Anterior cingulate cortex (tissue), 58 donors: ENCODE data around the gene C15orf39.
A peak's percentile ranks its signal among the peaks of the same experiment; 100 is the strongest.

Experiments
- DNase-seq, 58 donors: peaks; one replicate each; lab custom pipeline; 2025; lab: John Stamatoyannopoulos, UW

C15orf39 gene

GRCh38 chr15:75171408-75171807 lies 30.3 kb upstream of the C15orf39 start:
- no peak for DNase-seq

- no peak for DNase-seq
Measured at GRCh38 chr15:75172284-75172820, 29.3 kb upstream of the C15orf39 start.

- no peak for DNase-seq
Measured at GRCh38 chr15:75174102-75174501, 27.6 kb upstream of the C15orf39 start.

DNA sequence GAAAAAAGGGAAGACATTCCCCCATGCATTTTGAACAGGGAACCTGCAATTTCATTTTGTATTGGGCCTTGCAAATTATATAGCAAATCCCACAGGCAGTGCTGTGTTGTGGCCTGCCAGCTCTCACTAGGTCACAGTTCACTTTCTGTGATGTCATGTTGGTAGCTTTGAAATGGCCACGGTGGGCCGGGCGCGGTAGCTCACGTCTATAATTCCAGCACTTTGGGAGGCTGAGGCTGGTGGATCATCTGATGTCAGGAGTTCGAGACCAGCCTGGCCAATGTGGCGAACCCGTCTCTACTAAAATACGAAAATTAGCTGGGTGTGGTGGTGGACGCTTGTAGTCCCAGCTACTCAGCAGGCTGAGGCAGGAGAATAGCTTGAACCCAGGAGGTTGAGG lies 27.0 kb upstream of the C15orf39 start:
- no peak for DNase-seq

DNA sequence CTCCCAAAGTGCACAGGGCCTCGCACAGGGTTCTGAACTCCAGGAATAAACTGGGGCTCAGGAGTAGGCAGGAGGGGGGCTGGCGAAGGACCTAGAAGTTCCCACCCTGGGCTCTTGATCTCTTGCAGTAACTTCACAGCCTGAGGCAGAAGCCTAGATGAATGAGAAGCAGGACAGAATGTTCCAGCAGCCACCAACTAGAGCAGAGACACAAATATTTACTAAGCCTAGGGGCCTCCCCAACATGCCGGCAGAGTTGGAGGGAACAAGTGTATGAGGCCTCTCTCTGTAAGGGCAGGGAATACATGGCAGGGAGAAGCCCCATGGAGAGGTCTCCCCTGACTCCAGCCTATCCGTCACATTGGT lies 25.3 kb upstream of the C15orf39 start:
- DNase-seq, result no peak

- DNase-seq, result no peak
Measured at GRCh38 chr15:75177360-75178071, 24.2 kb upstream of the C15orf39 start.

- peak in 5 of 58 donors; percentile 5 to 43 (median 19) for DNase-seq
Measured at GRCh38 chr15:75178171-75178937, 23.3 kb upstream of the C15orf39 start.

GRCh38 chr15:75178938-75179745 lies 22.5 kb upstream of the C15orf39 start:
- DNase-seq, result no peak

- DNase-seq, result no peak
Measured at GRCh38 chr15:75179746-75180140, 21.9 kb upstream of the C15orf39 start.

- no peak for DNase-seq
Measured at GRCh38 chr15:75181780-75182179, 19.9 kb upstream of the C15orf39 start.

DNA sequence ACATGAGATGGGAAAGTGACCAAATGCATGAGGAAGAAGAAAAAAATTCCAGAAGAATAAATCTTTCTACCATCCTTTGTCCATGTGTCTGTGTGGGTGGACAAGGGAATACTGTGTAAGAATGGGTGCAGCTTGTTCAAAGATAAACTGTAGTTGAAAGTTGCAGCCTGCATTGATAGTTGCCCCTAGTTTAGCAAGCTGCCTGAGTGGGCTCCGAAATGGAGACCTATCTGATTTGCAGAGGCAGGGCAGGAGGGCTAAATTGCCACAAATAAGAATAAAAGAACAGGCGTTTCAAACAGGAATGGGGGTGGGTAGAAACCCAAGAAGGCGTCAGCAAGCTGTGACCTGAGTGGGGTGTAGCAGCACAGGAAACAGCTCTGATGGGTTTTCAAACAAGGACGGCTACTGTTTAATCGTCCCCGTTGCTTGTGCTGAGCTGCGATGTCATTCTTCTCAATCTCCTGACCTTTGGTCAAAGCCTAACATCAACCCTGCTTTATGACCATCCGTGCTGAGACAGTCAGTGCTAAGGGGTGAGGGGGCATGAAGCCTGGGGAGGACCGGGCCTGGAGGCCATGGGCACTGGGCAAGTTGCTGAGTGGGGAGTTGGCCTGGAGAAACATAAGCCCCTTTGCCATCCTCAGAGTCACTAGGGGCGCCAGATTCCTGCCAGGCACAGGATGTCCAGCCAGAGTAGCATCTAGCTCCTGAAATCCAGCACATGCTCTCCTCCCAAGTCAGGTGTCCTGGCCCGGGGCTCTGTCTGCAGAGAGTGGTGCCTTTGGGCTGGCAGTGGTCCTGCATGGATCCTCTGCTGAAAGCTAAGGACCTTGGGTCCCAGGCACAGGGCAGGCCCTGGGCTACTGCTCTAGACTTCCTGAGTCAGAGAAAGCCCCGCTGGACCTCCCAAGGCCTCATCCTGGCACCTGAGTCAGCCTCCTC lies 19.2 kb upstream of the C15orf39 start:
- peak in 2 of 58 donors; percentile 8 to 14 for DNase-seq

DNA sequence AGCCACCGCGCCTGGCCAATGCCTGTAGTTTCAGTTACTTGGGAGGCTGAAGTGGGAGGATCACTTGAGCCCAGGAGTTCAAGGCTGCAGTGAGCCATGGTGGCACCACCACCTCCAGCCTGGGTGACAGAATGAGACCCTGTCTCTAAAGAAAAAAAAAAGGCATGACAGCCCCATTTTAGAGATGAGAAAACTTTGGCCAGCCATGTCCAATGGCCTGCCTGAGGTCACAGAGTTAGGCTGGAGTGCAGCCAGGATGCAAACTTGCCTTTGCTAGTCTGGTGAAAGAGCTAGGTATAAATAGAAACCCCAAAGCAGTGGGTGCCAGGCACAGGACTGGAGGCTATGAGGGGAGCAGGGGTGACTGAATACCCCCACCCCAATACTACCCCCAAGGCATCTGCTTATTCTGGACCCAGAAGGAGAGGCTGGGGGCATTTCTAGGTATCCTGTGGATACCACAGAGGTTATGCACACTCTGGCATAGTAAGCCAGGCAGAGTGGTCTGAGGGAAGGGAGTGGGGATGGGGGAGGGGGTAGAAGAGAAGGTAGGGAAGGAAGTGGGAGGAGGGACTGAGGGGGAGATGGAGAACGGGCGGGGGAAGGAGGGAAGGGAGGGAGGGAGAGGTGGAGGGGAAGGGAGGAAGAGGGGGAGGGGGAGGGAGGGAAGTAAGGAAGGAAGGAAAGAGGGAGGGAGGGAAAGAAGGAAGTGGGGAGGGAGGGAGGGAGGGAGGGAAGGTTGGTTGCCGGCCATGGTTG lies 16.2 kb upstream of the C15orf39 start:
- DNase-seq, result no peak

DNA sequence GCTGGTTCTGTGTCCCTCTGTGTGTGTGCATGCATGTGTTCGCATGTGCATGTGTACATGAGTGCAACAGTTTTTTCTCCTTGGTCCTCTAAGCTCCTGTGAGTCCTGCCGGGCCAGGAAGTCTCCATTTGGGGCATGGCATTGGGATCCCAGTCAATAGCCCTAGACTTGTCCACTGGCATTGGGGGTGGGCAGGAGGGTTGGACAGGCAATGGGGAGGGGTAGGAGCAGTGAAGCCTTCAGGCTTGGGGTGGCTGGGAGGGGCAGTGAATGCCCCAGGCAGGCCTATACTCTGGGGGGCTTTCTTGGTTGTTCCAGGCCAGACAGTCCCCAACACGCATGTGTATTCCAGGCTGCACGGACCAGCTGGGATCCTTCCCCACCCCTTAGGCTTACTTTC lies 15.6 kb upstream of the C15orf39 start:
- DNase-seq, result no peak

- no peak for DNase-seq
Measured at GRCh38 chr15:75188499-75188898, 13.2 kb upstream of the C15orf39 start.

DNA sequence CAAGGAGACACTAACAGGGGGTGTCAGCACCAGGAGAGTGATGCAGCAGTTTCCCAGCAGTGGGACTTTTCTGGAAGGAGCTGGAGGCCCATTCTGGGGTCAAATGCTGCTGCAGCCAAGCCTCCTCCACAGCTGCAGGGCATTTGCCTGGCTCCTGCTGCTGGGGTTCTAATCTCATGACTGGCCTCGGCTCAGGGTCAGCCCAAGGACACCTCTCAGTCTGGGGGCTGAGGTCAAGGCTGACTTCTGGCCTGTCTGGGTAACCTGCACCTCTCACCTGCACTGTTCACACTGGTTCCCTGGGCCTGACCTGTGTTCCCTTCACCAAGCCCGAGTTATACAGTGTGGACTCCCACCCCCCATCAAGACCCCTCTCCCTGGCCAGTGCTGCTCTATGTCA lies 10.4 kb upstream of the C15orf39 start:
- no peak for DNase-seq

DNA sequence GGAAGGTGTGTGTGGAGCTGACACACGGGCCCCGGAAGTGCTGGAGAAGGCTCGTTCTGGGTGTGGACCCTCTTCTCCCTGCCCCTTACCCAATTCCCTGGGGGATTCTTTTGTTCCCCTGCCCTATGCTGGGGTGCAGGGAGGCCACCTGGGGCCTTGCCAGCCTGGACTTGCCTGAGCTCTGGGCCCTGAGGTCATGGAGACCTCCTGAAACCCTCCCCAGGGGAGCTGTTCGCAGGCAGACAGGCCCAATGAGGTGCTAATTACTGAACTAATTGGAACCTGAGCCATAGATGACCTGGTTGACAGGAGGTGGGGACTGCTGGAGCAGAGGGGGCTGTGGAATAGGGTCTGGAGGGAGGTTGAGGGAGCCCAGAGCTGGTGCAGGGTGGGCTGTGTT lies 9.4 kb upstream of the C15orf39 start:
- no peak for DNase-seq

DNA sequence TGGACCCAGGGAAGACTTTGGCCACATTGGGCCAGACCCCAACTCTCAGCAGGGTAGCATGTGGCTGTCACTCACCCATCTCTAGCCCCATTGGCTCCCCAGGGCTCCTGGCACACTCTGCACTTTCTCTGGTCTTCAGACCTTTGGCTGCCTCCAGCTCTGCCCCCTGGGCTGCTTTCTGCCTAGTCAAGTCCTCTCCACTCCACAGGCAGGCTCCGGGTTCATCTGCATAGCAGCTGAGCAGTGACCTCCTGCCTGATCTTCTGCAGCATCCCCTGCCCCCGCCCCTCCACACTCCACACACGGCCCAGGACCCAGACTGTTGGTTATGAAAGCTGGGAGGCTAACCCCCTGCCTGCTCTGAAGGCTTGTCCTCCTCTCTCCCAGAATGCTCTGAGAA lies 8.4 kb upstream of the C15orf39 start:
- DNase-seq, result no peak

DNA sequence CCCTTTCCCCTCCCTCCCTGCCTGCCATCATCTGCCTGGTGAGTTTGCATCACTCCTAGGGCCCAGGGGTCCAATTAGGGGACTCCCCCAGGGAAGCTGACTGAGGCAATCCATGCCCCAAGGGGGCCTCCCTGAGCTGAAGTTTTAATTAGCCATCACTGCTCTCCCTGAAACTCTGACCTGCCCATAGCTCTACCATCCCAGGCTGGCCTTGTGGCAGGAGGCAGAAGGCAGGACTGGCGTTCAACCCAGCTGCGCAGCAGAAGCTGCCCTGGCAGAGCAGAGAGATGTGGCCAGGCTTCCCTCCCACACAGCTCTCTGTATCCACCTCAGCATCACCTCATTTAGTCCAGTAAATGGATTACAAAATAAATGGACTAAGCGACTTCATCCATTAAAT lies 7.7 kb upstream of the C15orf39 start:
- DNase-seq, result no peak

DNA sequence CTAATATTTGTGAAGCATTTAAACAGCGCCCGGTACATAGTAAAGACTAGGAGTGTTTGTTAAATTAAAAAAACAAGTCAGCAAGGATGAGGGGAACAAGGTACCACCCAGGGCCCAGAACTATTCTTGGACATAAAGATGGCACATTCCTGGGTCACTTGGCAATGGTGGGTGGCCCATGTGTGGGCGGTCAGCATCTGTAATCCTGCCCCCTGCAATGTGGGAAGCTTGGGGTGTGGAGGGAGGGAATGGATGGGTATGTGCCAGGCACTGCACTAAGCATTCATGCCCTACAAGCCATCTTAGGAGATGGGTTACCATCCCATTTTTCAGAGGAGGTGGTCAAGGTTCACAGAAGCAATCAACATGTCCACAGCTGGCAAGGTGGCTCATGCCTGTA lies 7.3 kb upstream of the C15orf39 start:
- no peak for DNase-seq
